Tongue (tissue), 2 donors: Measurements from ENCODE around the gene GALNT13. TPM values are rescaled to one million over a fixed set of nuclear protein-coding genes. Genes with fewer than 3 reads are reported as not detected.

Experiments
- DNase-seq: peaks from one replicate; pipeline ENCODE4 v3.0.0-alpha.2; 2015
- total RNA-seq: library from RNA; depleted of rRNA; stranded (reverse); fragments of >200 nt; gene quantifications from one replicate; pipeline ENCODE4 v1.2.3, GENCODE V29; 2014

Gene GALNT13
- total RNA-seq, 1 donor from 2014 or later = 1.1 TPM

DNA sequence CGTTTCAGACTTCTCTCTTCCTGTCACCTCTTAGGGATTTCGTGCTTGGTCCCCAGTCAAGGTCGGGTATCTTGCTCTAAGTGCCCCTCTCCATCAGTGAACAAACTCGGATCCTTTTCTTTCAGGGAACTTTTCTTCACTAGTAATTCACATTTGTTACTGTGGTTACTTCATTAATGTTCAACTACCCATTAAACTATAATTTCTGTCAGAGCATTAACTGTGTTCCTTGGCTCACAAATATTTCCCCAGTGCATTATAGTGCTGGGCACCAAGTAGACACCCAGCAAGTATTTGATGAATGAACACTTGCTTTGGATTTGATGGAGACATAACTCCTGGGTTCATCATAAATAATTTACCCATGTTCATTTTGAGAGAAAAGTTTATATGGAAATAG, 617.1 kb downstream of the GALNT13 start:
- no peak for DNase-seq

DNA sequence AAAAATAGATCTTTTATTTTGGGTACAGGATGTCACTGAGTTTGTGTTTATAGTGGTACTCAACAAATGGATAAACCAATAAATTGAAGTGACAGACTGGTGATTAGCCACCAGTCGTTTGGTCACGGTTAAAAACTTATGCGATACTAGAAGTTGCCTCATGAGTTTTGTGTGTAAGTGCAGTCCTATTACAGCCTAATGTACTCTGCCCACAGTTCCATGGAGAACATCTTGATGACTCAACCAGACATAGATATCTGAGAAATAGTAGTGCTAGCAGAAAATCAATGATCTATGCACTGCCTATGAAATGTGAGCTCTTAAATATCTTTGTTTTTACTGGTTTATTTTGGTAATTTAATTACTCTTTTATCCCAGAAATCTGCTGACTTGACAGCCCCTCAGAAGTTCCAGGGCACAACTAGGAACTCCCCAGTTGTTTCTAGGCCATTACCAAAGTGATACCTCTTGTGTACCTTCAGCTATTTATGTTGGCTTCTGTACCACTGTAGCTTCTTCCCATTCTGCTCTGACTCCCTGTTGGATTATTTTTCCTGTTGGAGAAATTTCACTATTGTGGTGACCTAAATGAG, 617.6 kb downstream of the GALNT13 start:
- DNase-seq = no peak

DNA sequence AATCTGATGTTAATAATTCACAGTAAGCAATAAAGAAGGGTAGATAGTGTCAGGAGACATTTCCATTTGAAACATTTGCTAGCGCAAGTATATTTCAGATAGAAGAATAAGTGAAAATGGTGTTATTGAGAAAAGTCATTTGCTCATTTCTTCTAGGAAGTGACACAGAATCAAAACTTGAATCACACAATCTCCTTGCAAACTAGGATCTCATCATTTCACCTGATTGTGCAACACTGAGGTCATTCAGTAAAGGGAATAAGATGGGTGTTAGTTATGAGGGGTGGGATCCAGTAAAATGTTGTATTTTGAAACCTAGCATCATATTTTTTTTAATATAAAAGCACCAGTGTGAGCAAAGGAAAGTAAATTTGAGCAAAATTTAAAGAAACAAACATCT, 618.8 kb downstream of the GALNT13 start:
- DNase-seq = no peak

DNA sequence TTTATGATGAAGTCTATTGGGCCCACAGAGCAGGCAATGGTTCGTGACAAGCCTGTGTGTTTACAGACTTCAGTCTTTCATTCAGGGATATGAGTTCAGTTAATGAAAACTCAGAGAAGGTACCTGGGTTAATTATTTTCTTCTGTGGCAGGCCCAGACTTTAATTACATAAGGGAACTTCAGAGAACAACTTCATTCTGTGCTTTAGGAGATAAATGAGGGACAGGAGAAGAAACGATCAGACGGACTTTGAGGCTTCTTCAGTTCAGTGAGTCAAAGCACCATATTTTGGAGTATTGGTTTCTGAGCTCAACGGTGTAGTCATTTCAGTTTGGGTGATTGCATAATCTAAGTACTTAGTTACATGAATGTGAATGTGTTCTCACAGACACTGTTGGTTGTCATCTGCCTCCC, 623.7 kb downstream of the GALNT13 start:
- no peak for DNase-seq

DNA sequence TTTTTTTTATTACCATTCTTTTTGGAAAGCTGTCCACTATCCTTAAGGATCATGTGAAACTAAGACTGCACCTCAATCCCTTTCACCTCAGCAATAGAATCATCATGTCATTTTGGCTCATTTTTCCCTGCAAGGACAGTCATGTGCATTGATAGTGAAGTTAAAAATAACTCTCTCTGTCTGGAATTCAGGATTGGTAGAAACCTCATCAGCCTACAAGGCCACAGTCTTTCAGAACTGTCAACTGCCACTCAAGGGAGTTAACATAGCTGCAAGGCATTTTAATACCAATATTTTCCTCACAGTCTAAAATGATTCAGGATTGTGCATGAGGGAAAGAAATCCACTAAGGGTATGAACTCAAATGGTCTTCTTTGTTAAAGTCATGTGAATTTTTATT, 625.3 kb downstream of the GALNT13 start:
- no peak for DNase-seq
